K562 (cell line): Measurements from ENCODE around the gene CLDN15.

ENCODE experiments used
- CBX3 ChIP-seq, 2 experiments: IDR thresholded peaks; 1 replicate in 1 of 2; 2 replicates in 1 of 2; pipeline ENCODE4 v1.6.1; 2012; ENCODE audit warnings: inconsistent platforms in 2 of 2, low read length in 2 of 2, borderline replicate concordance in 1 of 2, control low read depth in 1 of 2
- CEBPB ChIP-seq: fragments of 450-650 bp; IDR thresholded peaks from 2 replicates; pipeline ENCODE4 v1.6.1; 2016; ENCODE audit warnings: missing genetic modification characterization, missing compliant biosample characterization
- EP300 ChIP-seq: IDR thresholded peaks from 2 replicates; pipeline ENCODE4 v1.6.1; 2012; ENCODE audit warnings: low read length, improper control_type of control experiment
- IRF2 ChIP-seq: sonication (generic); formaldehyde crosslinking; IDR thresholded peaks from 2 replicates; pipeline ENCODE4 v1.8.1; 2022; ENCODE audit warnings: mild to moderate bottlenecking, missing genetic modification reagents
- PML ChIP-seq: IDR thresholded peaks from 2 replicates; pipeline ENCODE4 v1.6.1; 2012; ENCODE audit warnings: low read length, inconsistent platforms
- RCOR1 ChIP-seq, 2 experiments: IDR thresholded peaks; 2 replicates each; pipeline ENCODE4 v1.6.1; 2012; ENCODE audit warnings: low read depth in 2 of 2, low read length in 2 of 2, borderline replicate concordance in 1 of 2, improper control_type of control experiment in 1 of 2
- ZNF324 ChIP-seq: fragments of 250-450 bp; sonication (Bioruptor Pico); IDR thresholded peaks from 2 replicates; pipeline ENCODE4 v1.4.0; 2020; ENCODE audit warnings: mild to moderate bottlenecking
- TF ChIP-seq, protein P1 (sequence below), 3 experiments: IDR thresholded peaks in 2 of 3; conservative IDR thresholded peaks in 1 of 3; 2 replicates each; pipeline ENCODE4 v1.5.1; 2011 to 2012; ENCODE audit warnings: low read length in 3 of 3, mild to moderate bottlenecking in 3 of 3, control low read depth in 2 of 3, improper control_type of control experiment in 1 of 3, inconsistent platforms in 1 of 3, low read depth in 1 of 3, mixed read lengths in 1 of 3, moderate library complexity in 1 of 3; ENCODE audit not compliant: insufficient read depth in 2 of 3
- TF ChIP-seq, protein P2 (sequence below), 2 experiments: fragments of 450-650 bp in 1 of 2; sonication (generic) in 1 of 2; formaldehyde crosslinking; conservative IDR thresholded peaks; 2 replicates each; pipeline versions ENCODE4 v1.4.0 to v1.8.1; 2020 to 2022; ENCODE audit warnings: mild to moderate bottlenecking in 1 of 2, missing genetic modification reagents in 1 of 2

DNA sequence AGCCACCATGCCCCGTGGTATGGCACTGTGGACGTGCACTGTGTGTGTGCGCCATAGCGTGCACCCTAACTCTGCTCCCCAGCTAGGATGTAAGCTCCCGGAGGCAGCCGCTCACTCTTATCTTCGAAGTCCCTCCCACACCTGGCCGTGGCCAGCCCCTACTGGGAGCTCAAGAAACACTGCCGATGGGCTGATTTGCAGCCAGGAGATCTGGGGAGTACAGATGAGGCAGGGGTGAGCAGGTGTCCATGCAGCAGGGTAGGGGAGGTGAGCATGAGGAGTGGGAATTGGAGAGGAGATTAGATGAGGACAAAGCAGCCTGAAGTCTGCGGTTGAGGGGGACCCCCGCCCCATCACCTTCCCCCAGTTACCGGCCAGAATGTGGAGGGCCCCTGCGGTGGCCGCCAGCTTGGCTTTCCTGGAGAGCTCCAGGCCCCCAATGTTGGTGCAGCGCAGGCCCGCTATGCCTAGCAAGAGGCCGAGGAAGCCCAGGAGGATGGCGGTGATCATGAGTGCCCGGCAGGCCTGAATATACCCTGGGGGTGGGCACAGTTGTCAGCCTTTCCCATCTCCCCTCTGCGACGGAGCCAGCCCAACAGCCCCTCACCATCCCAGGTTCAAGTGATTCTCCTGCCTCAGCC is 3.6 kb downstream of the CLDN15 start:
- TF ChIP-seq RCOR1 (IDR thresholded peaks at IDR 0.05; ENCODE audit: borderline replicate concordance in 1 of 2, low read depth in 2 of 2, low read length in 2 of 2) (peak in 1 of 2 experiments; percentile 64; a peak in 1 of 4 replicates), CEBPB (tag) (no peak), PML (peak; percentile 74), CBX3 (IDR thresholded peaks at IDR 0.05; ENCODE audit: borderline replicate concordance in 1 of 2, low read length in 2 of 2) (no peak), ZNF324 (CRISPR knock-in tag) (no peak), EP300 (peak; percentile 37; the same call in 1 of the 2 replicates), IRF2 (CRISPR knock-in tag) (no peak)
- TF ChIP-seq, protein P1, sequence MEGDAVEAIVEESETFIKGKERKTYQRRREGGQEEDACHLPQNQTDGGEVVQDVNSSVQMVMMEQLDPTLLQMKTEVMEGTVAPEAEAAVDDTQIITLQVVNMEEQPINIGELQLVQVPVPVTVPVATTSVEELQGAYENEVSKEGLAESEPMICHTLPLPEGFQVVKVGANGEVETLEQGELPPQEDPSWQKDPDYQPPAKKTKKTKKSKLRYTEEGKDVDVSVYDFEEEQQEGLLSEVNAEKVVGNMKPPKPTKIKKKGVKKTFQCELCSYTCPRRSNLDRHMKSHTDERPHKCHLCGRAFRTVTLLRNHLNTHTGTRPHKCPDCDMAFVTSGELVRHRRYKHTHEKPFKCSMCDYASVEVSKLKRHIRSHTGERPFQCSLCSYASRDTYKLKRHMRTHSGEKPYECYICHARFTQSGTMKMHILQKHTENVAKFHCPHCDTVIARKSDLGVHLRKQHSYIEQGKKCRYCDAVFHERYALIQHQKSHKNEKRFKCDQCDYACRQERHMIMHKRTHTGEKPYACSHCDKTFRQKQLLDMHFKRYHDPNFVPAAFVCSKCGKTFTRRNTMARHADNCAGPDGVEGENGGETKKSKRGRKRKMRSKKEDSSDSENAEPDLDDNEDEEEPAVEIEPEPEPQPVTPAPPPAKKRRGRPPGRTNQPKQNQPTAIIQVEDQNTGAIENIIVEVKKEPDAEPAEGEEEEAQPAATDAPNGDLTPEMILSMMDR (IDR thresholded peaks at IDR 0.05 in 2 of 3, conservative IDR thresholded peaks at IDR 0.05 in 1 of 3; ENCODE audit: insufficient read depth in 2 of 3, low read depth in 1 of 3, low read length in 3 of 3) = 0 out of 6 replicates have a peak, but pooled peaks of 1 of the 3 experiments have one; percentile 5
- TF ChIP-seq, protein P2, sequence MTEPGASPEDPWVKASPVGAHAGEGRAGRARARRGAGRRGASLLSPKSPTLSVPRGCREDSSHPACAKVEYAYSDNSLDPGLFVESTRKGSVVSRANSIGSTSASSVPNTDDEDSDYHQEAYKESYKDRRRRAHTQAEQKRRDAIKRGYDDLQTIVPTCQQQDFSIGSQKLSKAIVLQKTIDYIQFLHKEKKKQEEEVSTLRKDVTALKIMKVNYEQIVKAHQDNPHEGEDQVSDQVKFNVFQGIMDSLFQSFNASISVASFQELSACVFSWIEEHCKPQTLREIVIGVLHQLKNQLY (CRISPR knock-in tag; conservative IDR thresholded peaks at IDR 0.05) = no peak
